ENCODE data around the gene NCAPG2. TPM values are rescaled to one million over a fixed set of nuclear protein-coding genes. Genes with fewer than 3 reads are reported as not detected.

Gene NCAPG2
- total RNA-seq, 1 experiment from 2014 or later, result 99.4 TPM

DNA sequence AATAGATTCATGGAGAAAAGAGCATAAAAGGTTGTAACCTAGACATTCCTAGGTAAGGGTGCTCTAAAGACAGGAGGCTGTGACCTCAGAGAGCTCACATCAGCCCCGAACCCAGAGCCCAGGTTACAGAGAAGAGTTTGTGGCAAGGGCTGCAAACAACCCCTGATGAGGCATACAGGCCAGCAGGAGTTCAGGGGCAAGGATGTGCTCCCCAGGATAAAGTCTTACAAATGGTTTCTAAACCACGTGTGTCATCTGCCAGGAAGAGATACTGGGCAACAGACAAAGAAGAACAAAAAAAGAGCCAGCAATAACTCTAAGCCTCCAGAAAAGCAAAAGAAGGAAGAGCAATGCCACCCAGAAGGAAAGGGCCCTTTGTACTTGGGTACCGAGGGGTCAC is 27.7 kb downstream of the NCAPG2 start:
- Histone ChIP-seq H2BK20ac (ENCODE audit: low read depth, low read length, poor library complexity, severe bottlenecking) (no peak overlapping the region), H3K27ac (ENCODE audit: insufficient read length, low read depth, low read length) (no peak overlapping the region), H3K79me2 (ENCODE audit: insufficient read depth, low read length) (no peaks in the 10 kb centered on the region), H2AFZ (ENCODE audit: low read length) (no peak overlapping the region), H3T11ph (ENCODE audit: low read length) (no peak overlapping the region), H3K23me2 (ENCODE audit: insufficient read length, low read depth, low read length, poor library complexity, severe bottlenecking) (no peaks in the 10 kb centered on the region), H2AK5ac (ENCODE audit: insufficient read length, low read length) (no peak overlapping the region), H2BK120ac (ENCODE audit: low read depth, low read length, poor library complexity, severe bottlenecking) (no peak overlapping the region), H3K27me3 (ENCODE audit: insufficient read depth, low read length) (no peaks in the 10 kb centered on the region), H3K9me3 (ENCODE audit: control insufficient read depth, low read depth, low read length) (no peaks in the 10 kb centered on the region), H2BK5ac (ENCODE audit: insufficient read length, low read length) (no peak overlapping the region), H3K4ac (ENCODE audit: low read depth, low read length) (no peak overlapping the region), H3K9ac (ENCODE audit: extremely low read depth, insufficient read length, low read length) (no peak overlapping the region), H3K4me2 (ENCODE audit: insufficient read depth, insufficient read length, low read length) (no peak overlapping the region), H3K4me1 (ENCODE audit: insufficient read depth, low read length) (no peaks in the 10 kb centered on the region), H4K8ac (replicated peaks; ENCODE audit: insufficient read length, low read depth, low read length) (no peak overlapping the region), H2BK12ac (ENCODE audit: insufficient read length, low read depth, low read length) (no peak overlapping the region), H4K91ac (ENCODE audit: insufficient read length, low read depth, low read length) (no peak overlapping the region), H3K79me1 (ENCODE audit: insufficient read depth, low read depth, low read length, poor library complexity, severe bottlenecking) (no peaks in the 10 kb centered on the region), H4K5ac (ENCODE audit: insufficient read length, low read depth, low read length) (no peak overlapping the region), H2BK15ac (ENCODE audit: low read depth, low read length) (no peak overlapping the region), H3K18ac (ENCODE audit: insufficient read length, low read depth, low read length) (no peak overlapping the region), H3K14ac (ENCODE audit: insufficient read depth, low read length) (no peak overlapping the region), H3K23ac (ENCODE audit: insufficient read length, low read depth, low read length) (no peak overlapping the region), H3K56ac (ENCODE audit: insufficient read length, low read depth, low read length) (no peak overlapping the region), H4K20me1 (ENCODE audit: control insufficient read depth, insufficient read depth, insufficient read length) (no peaks in the 10 kb centered on the region)
- DNase-seq, result no peak
- H3K4me3 Mint-ChIP-seq, result no peak overlapping the region
- no peaks in the 10 kb centered on the region for H3K9me3 Mint-ChIP-seq
- H3K36me3 Mint-ChIP-seq (ENCODE audit: insufficient read depth in 1 of 3, low read depth in 3 of 3), result peaks cover 35 to 82% (median 79%) of the 10 kb centered on the region in 3 experiments
- no CpG with 5 or more reads among the region's 3 CpGs for WGBS (ENCODE audit: extremely low coverage, insufficient read length, low lambda C conversion rate)
- peak overlapping the region in 2 of 3 experiments; percentile 58 to 83; a peak in 3 of 7 replicates for H3K27ac Mint-ChIP-seq
- no peaks in the 10 kb centered on the region for H3K4me1 Mint-ChIP-seq
- TF ChIP-seq, protein P1, sequence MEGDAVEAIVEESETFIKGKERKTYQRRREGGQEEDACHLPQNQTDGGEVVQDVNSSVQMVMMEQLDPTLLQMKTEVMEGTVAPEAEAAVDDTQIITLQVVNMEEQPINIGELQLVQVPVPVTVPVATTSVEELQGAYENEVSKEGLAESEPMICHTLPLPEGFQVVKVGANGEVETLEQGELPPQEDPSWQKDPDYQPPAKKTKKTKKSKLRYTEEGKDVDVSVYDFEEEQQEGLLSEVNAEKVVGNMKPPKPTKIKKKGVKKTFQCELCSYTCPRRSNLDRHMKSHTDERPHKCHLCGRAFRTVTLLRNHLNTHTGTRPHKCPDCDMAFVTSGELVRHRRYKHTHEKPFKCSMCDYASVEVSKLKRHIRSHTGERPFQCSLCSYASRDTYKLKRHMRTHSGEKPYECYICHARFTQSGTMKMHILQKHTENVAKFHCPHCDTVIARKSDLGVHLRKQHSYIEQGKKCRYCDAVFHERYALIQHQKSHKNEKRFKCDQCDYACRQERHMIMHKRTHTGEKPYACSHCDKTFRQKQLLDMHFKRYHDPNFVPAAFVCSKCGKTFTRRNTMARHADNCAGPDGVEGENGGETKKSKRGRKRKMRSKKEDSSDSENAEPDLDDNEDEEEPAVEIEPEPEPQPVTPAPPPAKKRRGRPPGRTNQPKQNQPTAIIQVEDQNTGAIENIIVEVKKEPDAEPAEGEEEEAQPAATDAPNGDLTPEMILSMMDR (conservative IDR thresholded peaks at IDR 0.05), result no peak
- H3K27me3 Mint-ChIP-seq (ENCODE audit: low read depth), result no peaks in the 10 kb centered on the region
